DND-41 (cell line): ENCODE results near the gene KAZN.

Source experiments
- ATAC-seq: fragments of 200-7000 bp; cut with Tn5 transposase; 3 replicates; pipeline ENCODE4 v1.9.1; 2021; ENCODE audit warnings: low read depth; ENCODE audit not compliant: insufficient read depth
- DNase-seq: peaks from one replicate; pipeline ENCODE4 v3.0.0-alpha.2; 2020
- H2AFZ ChIP-seq: 2 replicates; pipeline ENCODE4 v1.6.0; 2012; ENCODE audit warnings: low read depth, low read length
- H3K27ac ChIP-seq: 2 replicates; pipeline ENCODE4 v1.5.1; 2012; ENCODE audit warnings: low read length, inconsistent platforms
- H3K27me3 ChIP-seq: fragments of 200-600 bp; sonication (generic); 2 replicates; pipeline ENCODE4 v1.6.0; 2012; ENCODE audit warnings: low read length, mild to moderate bottlenecking, inconsistent platforms; ENCODE audit not compliant: insufficient read depth, poor library complexity
- H3K36me3 ChIP-seq: 2 replicates; pipeline ENCODE4 v1.5.1; 2012; ENCODE audit warnings: low read length, inconsistent platforms; ENCODE audit not compliant: insufficient read depth
- H3K4me1 ChIP-seq: 2 replicates; pipeline ENCODE4 v1.5.1; 2012; ENCODE audit warnings: mild to moderate bottlenecking, low read length; ENCODE audit not compliant: insufficient read depth
- H3K4me2 ChIP-seq: 2 replicates; pipeline ENCODE4 v1.6.0; 2012; ENCODE audit warnings: mild to moderate bottlenecking, moderate library complexity, low read length, inconsistent platforms; ENCODE audit not compliant: insufficient read depth
- H3K4me3 ChIP-seq, 2 experiments: fragments of 200-600 bp in 1 of 2; shearing (Covaris generic) in 1 of 2; 2 replicates each; pipeline ENCODE4 v1.5.1; 2012 to 2016; ENCODE audit warnings: inconsistent platforms in 2 of 2, low read length in 2 of 2, mild to moderate bottlenecking in 2 of 2, low read depth in 1 of 2, moderate library complexity in 1 of 2
- H3K79me2 ChIP-seq: 2 replicates; pipeline ENCODE4 v1.6.0; 2012; ENCODE audit warnings: low read length, inconsistent platforms; ENCODE audit not compliant: insufficient read depth
- H3K9ac ChIP-seq: 2 replicates; pipeline ENCODE4 v1.6.0; 2012; ENCODE audit warnings: low read depth, mild to moderate bottlenecking, inconsistent platforms, low read length, moderate library complexity
- H3K9me3 ChIP-seq: 2 replicates; pipeline ENCODE4 v1.5.1; 2012; ENCODE audit warnings: low read length, moderate library complexity, mild to moderate bottlenecking, inconsistent platforms; ENCODE audit not compliant: insufficient read depth, severe bottlenecking
- H4K20me1 ChIP-seq: 2 replicates; pipeline ENCODE4 v1.6.0; 2012; ENCODE audit warnings: low read length; ENCODE audit not compliant: insufficient read depth
- CTCF ChIP-seq: IDR thresholded peaks from 2 replicates; pipeline ENCODE4 v1.5.1; 2012; ENCODE audit warnings: borderline replicate concordance, low read length, moderate library complexity, mild to moderate bottlenecking; ENCODE audit not compliant: poor library complexity, severe bottlenecking; ENCODE audit errors: extremely low read depth
- EZH2 ChIP-seq: IDR thresholded peaks from 3 replicates; pipeline ENCODE4 v1.6.1; 2012; ENCODE audit warnings: borderline replicate concordance, low read depth, mild to moderate bottlenecking, moderate library complexity, low read length, inconsistent platforms; ENCODE audit not compliant: severe bottlenecking

KAZN gene

DNA sequence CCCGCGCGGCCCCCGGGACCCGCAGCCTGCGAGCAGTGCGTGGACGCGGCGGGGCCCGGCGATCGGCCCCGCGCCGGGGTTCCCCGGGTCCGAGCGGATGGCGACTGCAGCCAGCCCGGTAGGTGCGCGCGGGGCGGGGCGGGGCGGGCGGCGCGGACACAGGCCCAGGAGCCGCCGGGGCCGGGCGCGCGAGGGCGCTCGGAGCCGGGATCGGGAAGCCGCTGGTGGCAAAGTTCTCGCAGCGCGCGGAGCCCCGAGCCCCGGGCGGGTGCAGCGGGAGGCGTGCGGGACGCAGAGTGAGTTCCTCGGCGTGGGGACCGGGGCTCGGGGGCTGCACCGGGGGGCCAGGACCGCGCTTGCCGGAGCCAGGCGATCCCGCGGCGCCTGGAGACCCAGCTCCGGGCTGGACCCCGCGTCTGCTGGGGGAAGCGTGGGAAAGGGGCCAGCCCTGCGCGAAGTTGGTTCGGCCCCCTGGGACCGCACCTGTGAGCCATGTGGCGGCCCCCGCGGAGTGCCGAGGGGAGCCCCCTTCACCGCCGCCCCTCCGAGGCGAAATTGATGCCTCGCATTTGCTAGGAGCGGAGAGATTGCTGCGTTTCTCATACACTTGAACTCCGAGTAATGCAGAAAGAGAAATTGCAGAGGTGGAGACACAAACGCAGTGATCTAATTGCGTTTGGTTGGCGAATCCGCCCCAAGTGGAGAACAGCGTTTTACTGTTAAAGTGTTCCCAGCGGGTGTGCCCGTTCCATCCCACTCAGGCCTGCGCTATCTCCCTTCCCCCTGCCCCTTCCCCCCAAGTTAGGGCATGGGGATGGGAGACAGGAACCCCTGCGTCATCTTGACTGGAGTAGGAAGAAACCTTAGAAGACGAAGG, 326.2 kb downstream of the KAZN start:
- no peaks in the 10 kb centered on the region for H3K9me3 ChIP-seq
- peak overlapping the region; percentile 37 to 63; a peak in 3 of 4 replicates for H3K4me3 ChIP-seq
- H3K27me3 ChIP-seq: peaks cover 11% of the 10 kb centered on the region
- H2AFZ ChIP-seq: peak overlapping the region; percentile 63; the same call in 1 of the 2 replicates
- peaks cover 37% of the 10 kb centered on the region for H3K79me2 ChIP-seq
- no peak overlapping the region for H3K27ac ChIP-seq
- peak overlapping the region; percentile 77 for H3K4me2 ChIP-seq
- H3K4me1 ChIP-seq: peaks cover 20% of the 10 kb centered on the region
- peaks cover 56% of the 10 kb centered on the region for H4K20me1 ChIP-seq
- TF ChIP-seq EZH2 (no peak), CTCF (peak; percentile 6)
- DNase-seq (peak; percentile 61), ATAC-seq (peak; percentile 67)
- no peaks in the 10 kb centered on the region for H3K36me3 ChIP-seq
- peak overlapping the region; percentile 60 for H3K9ac ChIP-seq

GRCh38 chr1:14925336-14926136, 327.1 kb downstream of the KAZN start:
- peaks cover 40% of the 10 kb centered on the region for H3K79me2 ChIP-seq
- no peak overlapping the region for H2AFZ ChIP-seq
- H3K27ac ChIP-seq: no peak overlapping the region
- peaks cover 64% of the 10 kb centered on the region for H4K20me1 ChIP-seq
- H3K4me3 ChIP-seq: peak overlapping the region; percentile 37 to 63; a peak in 3 of 4 replicates
- peak overlapping the region; percentile 77 for H3K4me2 ChIP-seq
- H3K9me3 ChIP-seq: no peaks in the 10 kb centered on the region
- TF ChIP-seq CTCF: no peak
- no peak for TF ChIP-seq EZH2
- peak overlapping the region; percentile 60; the same call in 1 of the 2 replicates for H3K9ac ChIP-seq
- ATAC-seq (no peak), DNase-seq (no peak)
- H3K36me3 ChIP-seq: no peaks in the 10 kb centered on the region
- peaks cover 11% of the 10 kb centered on the region for H3K27me3 ChIP-seq
- H3K4me1 ChIP-seq: peaks cover 20% of the 10 kb centered on the region

GRCh38 chr1:14926229-14926628, 327.7 kb downstream of the KAZN start:
- Histone ChIP-seq H2AFZ (no peak overlapping the region), H3K9ac (no peak overlapping the region), H3K36me3 (no peaks in the 10 kb centered on the region), H3K4me2 (peak overlapping the region; percentile 77; the same call in 1 of the 2 replicates), H3K4me1 (peaks cover 20% of the 10 kb centered on the region), H3K4me3 (no peak overlapping the region), H4K20me1 (peaks cover 68% of the 10 kb centered on the region), H3K9me3 (no peaks in the 10 kb centered on the region), H3K79me2 (peaks cover 40% of the 10 kb centered on the region), H3K27ac (no peak overlapping the region), H3K27me3 (peaks cover 11% of the 10 kb centered on the region)
- TF ChIP-seq EZH2: no peak
- TF ChIP-seq CTCF: no peak
- DNase-seq: no peak
- no peak for ATAC-seq
